T1000 (cell line): Measurements from ENCODE around the gene EFEMP1.

ENCODE experiments used
- DNase-seq: peaks from one replicate; lab custom pipeline; 2025; ENCODE audit warnings: mixed read lengths; lab: John Stamatoyannopoulos, UW

EFEMP1 gene, protein sequence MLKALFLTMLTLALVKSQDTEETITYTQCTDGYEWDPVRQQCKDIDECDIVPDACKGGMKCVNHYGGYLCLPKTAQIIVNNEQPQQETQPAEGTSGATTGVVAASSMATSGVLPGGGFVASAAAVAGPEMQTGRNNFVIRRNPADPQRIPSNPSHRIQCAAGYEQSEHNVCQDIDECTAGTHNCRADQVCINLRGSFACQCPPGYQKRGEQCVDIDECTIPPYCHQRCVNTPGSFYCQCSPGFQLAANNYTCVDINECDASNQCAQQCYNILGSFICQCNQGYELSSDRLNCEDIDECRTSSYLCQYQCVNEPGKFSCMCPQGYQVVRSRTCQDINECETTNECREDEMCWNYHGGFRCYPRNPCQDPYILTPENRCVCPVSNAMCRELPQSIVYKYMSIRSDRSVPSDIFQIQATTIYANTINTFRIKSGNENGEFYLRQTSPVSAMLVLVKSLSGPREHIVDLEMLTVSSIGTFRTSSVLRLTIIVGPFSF

DNA sequence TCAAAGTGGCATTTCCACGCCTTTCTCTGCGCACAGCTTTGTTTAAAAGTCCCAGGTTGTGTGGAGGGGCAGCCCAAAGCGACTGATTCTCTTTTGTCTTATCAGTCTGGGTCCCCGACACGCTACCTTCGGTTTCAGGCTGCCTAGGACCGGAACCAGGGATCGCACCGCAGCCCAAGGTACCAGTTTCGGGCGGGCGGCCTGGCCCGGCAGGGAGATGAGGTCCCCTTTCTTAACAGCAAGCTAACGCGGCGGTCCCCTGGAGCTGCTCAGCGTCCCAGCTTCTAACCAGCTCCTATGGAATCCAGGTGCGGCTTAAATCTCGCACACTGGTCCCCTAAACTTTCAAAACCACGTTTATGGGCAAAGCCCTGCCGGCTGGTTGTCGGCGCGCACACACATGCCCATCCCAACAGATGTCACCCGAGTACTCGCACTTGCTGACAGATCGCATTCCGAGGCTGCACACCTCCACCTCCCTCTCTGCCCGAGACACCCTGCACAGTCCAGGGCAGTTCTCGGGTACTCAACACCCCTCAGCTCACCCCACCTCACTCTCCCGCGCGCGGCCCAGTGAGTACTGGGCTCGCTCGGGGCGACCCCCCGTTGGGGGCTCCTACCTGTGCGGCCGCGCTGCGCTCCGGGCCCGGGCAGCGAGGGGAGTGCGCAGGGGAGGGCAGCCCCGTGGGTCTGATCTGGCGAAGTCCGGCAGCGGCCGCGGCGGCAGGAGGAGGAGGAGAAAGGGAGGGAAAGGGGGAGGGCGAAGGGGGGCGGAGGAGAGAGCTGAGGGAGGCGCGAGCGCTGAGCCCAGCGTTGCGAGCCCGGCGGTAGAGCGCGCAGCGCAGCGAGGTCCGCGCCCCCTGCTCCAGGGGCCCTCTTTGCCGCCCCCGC, at the start of gene EFEMP1:
Gene EFEMP1, minus strand, starts transcription at position 692 of the 891 bp plus-strand sequence. CDS start 1,342 bp downstream, outside the sequence.
- DNase-seq: no peak

DNA sequence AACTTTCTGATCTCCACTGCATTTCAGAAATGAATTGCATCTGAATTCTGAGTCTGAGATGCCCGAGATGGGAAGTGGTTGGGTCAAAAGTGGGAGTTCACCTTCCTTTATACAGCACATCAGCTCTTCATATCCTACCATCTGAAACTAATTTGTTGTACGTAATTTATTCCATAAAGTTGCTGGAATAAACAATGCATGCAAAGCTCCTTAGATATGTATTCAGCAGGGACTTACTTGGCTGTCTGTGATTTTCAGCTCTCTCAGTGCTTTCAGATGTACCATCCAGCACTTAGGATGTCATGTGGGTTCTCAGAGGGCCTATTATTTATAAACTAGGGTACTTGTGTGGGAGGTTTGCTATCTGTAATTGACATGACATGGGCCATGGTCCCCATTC, 46.9 kb upstream of the EFEMP1 start:
- DNase-seq: no peak

DNA sequence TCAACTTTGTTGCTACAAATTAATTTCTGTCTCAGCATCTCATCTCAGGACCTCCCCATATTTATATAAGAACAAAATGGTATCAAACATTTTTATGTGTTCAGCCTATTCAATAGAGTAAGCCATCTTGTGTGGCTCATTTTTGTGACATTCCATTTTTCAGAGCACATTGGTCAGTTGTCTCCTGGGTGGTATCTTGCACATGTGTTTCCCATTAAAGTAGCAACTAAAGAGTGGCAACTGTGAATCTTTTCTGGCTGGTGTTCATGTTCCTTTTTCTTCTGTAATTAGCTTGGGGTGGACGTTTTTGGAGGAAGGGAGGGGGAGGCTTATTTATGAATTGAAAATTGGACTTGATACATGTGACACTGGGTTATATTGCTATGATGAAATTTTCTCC, 45.4 kb upstream of the EFEMP1 start:
- DNase-seq: no peak

DNA sequence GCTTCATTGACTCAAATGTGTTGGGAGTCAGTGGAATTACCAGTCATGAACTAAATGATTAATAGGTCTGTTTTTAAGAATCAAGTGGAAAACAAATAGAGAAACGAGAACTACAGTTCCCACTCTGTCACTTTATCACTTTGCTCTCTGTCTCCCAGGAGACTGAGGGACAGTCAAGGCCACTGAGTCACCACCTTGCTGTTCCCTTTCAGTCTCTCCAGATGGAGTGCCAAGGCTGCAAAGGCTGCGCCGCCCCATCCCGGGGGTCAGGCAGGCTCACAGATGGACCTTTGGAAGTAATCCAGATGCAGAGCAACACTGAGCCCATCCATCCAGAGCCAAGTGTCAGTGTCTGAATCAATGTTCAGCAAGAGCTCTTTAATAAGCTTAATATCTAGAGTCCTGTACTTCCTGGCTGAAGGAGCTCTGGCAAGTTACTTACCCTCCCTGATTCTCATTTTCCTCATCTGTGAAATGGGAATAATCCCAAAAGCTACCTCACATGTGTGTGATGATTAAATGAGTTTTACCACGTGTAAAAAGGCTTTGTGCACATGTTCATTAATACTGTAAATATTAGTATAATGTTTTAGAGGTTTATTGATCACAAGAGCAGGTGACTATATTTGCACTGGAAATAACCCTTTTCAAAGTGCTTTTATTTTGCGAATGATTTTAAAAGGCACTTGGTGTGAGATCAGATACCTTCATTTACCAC, 43.0 kb upstream of the EFEMP1 start:
- DNase-seq: no peak

DNA sequence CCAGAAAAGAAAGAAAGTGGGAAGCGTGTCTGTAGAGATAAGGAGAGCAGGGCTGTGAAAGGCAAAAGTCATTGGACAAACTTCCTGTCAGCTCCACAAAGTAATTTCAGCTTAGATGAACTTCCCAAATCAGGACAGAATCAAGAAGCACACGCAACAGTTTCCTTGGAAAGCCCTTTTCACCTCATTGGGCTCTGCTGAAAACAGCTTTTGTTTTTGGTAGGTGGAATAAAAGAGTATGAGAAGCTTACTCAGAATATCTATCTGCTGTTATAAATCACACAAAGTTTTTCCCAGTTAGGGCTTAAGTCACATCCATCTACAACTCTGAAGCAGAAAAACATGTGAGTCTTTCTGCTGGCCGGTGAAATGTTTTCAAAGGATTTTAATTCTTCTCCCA, 42.4 kb upstream of the EFEMP1 start:
- DNase-seq: no peak

DNA sequence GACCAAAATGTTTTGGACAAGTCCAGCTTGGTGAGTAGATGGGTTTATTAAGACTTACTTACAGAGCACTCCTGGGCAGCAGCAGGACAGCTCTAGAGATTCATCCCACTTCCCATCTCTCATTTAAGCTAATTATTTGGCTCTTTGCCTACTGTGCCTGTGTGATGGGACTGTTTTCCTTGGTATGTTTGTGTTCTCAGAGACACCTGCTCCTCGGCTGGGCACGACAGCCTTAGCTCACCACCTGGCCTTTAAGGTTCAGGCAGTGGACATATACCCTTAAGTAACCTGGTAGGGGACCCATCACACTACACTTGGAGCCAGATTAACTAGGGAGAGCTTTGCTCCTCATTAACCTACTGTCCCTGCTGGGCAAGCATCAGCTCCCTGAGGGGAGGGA, 41.7 kb upstream of the EFEMP1 start:
- DNase-seq: no peak

DNA sequence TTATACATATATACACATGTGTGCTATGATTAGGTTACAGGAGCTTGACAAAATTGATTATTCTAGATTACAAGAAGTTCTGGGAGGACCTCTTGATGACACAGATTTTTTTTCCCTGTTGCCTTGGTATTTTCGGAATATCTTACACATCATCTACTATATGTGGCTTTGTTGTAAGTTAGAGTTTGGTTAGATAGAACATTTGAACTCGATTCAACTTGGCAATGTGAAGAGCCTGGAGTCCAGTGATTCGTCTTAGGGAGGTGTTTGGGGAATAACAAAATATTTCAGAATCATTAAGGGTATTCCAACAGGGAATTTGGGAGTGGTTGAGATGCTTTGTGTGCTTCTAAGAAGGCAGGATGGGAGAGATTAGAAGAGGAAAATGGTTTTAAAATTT, 39.3 kb upstream of the EFEMP1 start:
- no peak for DNase-seq

DNA sequence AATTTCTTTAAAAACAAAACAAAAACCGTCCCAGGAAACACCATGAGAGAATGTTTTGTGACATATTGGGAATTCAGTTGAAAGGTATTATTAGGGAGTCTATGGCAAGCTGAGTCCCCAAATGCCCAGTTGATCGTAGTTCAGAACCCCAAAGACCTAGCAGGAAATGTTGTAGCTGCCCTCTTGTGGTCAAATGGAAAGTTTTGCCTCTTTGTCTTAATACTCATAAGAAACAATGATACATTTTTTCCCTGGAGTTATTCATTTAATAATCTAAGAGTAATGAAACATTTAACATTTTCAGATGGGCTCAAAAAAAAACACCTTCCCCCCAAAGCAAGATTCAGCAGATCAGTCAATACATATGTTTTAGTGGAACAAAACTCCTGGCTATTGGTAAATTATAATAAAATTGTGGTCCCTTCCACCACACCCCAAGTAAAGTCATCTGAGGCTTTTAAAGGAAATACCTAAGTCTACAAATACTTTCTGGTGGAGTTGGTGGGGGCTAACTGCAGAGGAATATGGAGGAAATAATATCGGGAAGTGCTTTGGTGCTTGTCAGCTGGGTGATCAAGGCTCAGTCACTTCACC, 37.8 kb upstream of the EFEMP1 start:
- no peak for DNase-seq

DNA sequence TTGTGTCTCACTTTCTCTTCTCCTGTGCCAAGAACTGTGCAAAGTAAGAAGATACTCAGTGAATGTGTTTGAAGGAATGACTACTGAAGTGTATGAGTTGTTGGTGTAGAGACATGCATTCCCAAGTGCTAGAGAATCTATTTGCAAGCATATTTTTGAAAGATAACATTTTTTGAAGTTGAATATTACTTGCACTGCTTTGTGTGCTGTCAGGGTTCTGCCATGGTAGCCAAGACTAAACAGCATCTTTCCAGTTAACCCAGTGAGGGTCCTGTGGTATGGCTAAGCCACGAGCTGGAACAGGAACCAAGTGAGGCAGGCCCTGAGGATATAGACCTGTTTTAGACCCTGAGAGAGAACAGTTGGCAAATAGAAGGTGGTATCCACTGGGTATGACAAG, 35.2 kb upstream of the EFEMP1 start:
- DNase-seq: no peak

DNA sequence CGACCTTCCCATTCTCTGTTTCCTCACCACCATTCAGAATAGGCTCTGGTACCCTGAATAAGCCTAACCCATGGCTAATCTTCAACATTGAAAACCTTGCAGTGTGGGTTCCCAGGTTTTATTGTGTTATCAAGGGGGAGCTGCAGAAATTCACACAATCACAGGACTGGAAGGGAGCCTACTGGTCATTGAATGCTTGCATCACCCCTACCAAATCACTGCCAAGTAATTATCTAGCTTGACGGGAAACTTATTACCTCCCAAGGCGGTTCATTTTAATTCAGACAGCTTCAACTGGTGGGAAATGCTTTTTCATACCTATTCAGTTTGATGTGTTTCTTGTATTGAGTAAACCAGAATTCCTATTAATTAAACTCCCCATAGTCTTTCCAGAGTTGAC, 33.6 kb upstream of the EFEMP1 start:
- no peak for DNase-seq

DNA sequence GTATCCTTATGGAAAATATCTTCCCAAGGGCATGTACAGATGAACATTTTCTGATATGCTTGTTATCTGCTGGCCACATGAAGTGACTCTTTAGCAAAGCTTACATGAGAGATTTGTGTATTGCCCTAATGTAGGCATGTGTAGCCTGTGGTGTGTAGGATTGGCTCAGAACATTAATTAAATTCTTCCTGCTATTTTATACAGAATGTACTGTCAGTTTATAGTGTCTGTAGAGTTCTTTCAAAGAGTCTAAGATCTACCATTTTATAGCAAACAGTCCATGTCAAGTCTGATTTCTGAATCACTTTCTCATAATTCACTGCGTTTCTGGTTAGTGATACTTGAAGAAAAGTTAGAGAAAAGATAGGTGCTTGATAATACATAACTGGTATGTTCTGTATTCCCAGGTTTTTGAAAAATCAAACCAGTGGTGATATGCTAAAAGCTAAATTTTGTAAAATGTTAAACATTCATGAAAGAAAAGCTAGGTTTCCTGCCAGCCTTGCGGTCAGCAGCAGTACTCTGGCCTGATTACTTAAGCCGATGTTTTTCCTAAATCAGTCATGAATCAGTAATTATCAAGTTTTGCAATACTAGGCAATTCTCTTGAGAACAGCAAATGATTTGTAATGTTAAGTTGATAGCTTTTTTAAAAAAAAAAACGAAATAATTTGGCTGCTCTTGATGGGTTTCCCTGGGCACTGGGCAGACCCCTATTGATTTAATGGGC, 30.9 kb upstream of the EFEMP1 start:
- DNase-seq: no peak

DNA sequence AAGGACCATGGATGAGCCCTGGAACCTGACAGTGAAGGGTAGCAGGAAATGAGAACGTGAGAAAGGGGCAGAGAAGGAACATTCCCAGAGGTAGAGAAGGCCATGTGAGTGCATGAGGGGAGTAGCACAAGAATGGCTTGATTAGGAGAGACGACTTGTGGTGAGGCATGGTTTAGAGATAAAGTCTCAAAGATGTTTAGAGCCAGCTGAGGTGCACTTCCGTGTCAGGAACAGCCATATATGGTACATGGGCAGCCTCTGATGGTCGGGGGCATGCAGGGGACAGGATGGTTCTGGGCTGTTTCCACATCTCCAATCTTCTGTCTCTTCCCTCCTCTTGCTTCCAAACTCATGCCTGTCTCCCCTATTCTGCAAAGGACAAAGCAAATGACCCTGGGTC, 28.8 kb upstream of the EFEMP1 start:
- DNase-seq: no peak

DNA sequence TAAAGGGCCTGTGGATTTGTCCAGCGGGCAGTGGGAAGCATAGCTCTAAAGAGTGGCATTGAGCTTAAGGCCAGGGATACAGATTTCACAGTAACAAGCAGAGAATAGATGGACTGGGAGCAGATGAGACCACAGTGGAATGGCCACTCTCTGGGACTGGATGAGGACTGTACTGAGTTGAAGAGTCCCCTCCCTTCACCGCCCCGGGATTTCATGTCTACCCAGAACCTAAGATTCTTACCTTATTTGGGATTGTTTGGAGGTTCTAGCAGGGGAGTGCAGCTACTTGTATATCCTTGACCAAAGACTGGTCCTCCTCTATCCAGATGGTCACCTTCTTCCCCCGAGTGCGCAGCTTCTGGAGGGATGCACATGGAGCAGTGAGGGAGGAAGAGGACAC, 28.0 kb upstream of the EFEMP1 start:
- DNase-seq: no peak

DNA sequence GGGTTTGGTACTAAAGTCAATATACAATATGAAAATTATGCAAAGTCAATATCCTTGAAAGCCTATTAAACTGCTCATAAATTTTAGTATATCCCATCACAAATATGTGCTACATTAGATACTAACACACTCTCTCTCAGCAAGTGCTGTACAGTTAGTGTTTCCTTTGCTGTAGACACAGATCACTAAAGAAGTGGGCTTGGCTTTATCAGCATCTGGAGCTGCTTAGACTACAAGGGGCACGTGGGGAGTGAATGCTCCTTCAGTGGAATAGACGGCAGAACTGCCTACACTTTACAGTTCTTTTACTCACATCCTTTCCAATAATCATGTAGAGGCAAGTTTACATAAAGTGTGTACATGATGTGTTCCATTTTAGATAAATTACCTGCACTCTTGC, 26.0 kb upstream of the EFEMP1 start:
- DNase-seq: no peak

DNA sequence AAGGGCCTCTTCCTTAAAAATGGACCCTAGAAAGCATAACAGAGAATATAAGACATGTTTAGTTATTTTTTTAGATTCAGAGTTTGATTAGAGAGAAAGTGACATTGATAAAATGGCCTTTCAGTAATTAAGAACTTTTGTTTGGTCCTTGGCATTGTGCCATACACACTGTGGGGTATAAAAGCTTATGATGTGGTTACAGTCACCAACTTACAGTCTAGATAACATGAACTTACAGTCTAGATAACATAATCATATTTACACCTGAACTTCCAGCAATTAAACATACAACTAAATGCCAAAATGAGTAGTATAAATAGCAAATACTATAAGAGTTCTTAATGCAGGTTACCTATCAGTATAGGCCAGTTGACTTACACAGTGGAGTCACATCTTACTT, 25.6 kb upstream of the EFEMP1 start:
- no peak for DNase-seq

DNA sequence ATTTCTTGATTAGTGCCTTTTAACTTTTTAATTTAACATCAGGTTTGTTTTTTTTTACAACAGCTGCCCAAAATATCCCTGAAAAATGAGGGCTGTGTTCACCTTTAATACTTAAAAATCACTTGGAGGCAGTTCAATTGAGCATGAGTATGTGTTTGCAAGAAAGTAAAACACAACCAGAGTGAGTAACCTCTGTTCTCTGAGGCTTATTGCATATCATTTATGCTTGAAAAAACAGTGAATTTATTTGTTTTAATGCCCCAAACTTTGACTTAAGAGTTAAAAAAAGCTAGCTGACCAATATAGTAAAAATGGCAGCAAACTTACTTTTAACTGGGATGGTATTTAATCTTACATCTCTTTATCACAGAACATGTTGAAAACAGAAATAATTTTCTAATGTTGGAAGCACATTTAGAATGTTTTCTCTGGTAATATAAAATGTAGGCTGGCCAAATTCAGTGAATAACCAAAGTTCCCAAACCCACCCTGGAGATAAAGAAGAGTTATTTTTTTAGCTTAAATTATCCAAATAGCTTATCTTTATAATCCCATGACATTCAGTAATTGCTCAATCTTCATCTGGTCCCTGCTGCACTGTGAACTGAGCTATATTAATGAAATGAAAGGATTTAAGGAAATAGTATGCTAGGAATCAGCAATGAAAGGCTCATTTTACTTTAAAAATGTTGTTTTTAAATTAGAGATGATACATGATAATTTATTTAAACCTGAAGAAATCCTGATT, 24.8 kb upstream of the EFEMP1 start:
- no peak for DNase-seq

DNA sequence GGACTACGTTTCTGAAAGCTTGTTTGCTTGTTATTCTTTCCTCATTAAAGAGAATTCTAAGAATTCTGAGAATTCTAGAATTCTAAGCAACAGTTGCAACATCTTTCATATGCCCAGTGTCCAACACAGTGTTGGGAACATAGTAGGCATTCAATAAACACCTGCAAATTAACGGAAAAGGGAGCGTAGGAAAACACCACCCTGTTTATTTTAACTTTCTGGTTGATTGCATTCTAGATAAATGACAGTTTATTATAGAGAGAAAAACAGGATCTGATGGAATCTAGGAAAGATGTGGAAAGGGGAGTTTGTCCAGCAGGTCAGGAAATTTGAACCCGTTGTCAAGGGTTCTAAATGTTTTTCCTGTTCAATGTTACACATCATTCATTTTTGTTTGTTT, 24.2 kb upstream of the EFEMP1 start:
- no peak for DNase-seq

DNA sequence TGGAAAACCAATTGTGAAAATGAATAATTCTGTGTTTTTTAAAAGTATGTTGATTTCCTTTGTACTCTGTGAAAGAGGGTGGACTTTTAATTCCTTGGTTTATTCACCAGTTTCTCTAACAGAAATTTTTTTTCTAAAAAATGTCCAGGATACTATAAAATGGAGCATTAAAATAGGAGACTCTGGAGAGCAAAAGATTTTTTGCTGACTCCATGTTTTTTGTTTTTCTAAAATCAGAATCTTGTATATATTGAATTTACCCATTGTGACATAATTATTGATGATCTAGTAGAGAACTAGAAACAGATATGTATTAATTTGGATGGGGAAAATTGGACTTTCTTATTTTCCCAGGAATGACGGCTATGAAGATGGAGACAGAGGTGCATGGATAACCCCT, 23.2 kb upstream of the EFEMP1 start:
- DNase-seq: no peak

DNA sequence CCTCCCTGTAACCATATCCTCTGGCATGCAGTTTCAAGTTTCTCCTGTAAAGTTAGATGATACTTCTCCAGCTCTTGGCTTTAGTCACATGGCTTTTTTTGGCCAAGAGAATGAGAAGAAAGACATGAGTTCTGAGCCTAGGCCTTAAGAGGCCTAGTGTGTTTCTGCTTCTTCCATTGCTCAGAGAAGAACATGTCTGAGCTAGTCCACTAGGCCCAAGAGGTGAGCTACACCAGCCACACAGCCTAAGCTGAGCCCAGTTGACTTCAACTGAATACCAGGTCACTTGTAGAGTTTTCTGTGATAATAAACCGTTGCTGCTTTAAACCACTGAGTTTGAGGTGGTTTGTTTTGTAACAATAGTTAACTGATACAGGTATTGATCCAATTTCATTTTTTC, 19.9 kb upstream of the EFEMP1 start:
- no peak for DNase-seq

DNA sequence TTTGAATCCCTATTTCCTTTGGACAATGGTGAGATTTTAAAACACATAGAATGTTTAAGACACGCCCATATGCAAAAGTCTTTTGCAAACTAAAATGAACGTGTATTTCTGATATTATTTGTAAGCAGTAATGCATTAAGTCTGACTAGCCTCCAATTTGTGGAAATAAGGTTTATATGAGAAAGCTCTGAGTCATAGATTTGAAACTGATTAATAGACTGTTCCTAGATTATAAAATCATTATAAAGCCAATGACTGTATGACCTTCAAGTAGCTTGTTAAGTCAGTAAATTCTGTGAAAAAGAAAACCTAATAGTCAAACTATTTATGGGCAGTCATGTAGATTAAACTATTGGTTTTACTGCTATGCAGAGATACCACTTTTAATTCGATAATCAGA, 12.8 kb upstream of the EFEMP1 start:
- DNase-seq: no peak

DNA sequence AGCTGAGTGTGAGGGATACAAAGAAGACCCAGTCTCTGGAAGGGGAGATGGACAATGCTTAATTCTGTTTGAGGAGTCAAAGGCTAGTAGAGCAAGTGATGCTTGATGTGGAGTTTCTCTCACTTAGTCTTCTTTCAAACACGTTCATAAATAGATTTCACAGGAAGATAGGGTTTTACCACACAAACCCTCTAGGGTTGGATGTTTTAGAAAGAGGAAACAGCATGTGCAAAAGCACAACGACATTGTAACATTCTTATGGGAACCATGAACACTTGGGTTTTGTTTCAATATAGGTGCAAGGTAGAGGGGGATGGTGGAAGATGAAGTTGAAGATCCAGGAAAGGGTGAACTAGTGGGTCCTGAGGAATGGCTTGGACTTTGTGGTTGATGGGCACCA, 10.8 kb upstream of the EFEMP1 start:
- no peak for DNase-seq
